ENCODE results near the gene HOXA9.
A peak's percentile ranks its signal among the peaks of the same experiment; 100 is the strongest.

GRCh38 chr7:27129729-27130539 lies 35.4 kb downstream of the HOXA9 start:
- TF ChIP-seq CTCF (IDR thresholded peaks at IDR 0.05) (peak; percentile 31), RFX5 (IDR thresholded peaks at IDR 0.05) (no peak), CEBPB (IDR thresholded peaks at IDR 0.05) (no peak), HOXA7 (CRISPR knock-in tag; IDR thresholded peaks at IDR 0.05) (no peak), MAX (IDR thresholded peaks at IDR 0.05) (no peak; the same call in 1 of the 2 replicates), MAFK (IDR thresholded peaks at IDR 0.05; ENCODE audit: partially characterized antibody) (no peak), MYC (IDR thresholded peaks at IDR 0.05; ENCODE audit: borderline replicate concordance, low read length) (no peak), EHMT2 (IDR thresholded peaks at IDR 0.05; ENCODE audit: low read depth) (no peak), TFCP2L1 (CRISPR knock-in tag; IDR thresholded peaks at IDR 0.05) (no peak), RAD21 (conservative IDR thresholded peaks at IDR 0.05 in 1 of 2, IDR thresholded peaks at IDR 0.05 in 1 of 2) (no peak), EP300 (IDR thresholded peaks at IDR 0.05) (no peak), KDM5A (IDR thresholded peaks at IDR 0.05) (no peak)

Measured in A549 (cell line).